B cell (primary cell): ENCODE data around the gene F2RL3. TPM values are rescaled to one million over a fixed set of nuclear protein-coding genes. Genes with fewer than 3 reads are reported as not detected.

Experiments
- ATAC-seq: fragments of 200-7000 bp; cut with Tn5 transposase; one replicate; pipeline ENCODE4 v1.10.0; 2021; ENCODE audit warnings: low read depth, mild to moderate bottlenecking, moderate number of reproducible peaks, moderate library complexity
- CTCF ChIA-PET: fragments of 350-600 bp; sonication (Branson Sonifier 250); formaldehyde crosslinking; loops from one replicate; lab custom pipeline; 2021; ENCODE audit warnings: antibody characterized with exemption, inconsistent platforms; lab: Charles Lee
- POLR2A ChIA-PET: fragments of 350-600 bp; sonication (Branson Sonifier 250); formaldehyde crosslinking; loops from one replicate; lab custom pipeline; 2021; ENCODE audit warnings: antibody characterized with exemption; lab: Charles Lee
- DNase-seq: peaks from one replicate; pipeline ENCODE4 v3.0.0; 2013
- H2AFZ ChIP-seq: 2 replicates; pipeline ENCODE4 v1.6.1; 2012; ENCODE audit warnings: mild to moderate bottlenecking, low read depth, low read length; ENCODE audit not compliant: insufficient read depth, poor library complexity, severe bottlenecking
- H3K27ac ChIP-seq, 2 donors: 1 replicate in 1 of 2; 2 replicates in 1 of 2; pipeline ENCODE4 v1.5.1; 2012 to 2013; ENCODE audit warnings: low read length in 2 of 2, mild to moderate bottlenecking in 2 of 2, moderate library complexity in 1 of 2
- H3K27me3 ChIP-seq, 4 experiments: fragments of 200-600 bp in 1 of 4; sonication (generic) in 1 of 4; replicated peaks in 1 of 4; 1 replicate in 2 of 4; 2 replicates in 2 of 4; pipeline versions ENCODE4 v1.6.1 to v1.7.0; 2013 to 2016; ENCODE audit warnings: low read length in 3 of 4, mild to moderate bottlenecking in 2 of 4, mixed read lengths in 1 of 4, moderate library complexity in 1 of 4; ENCODE audit not compliant: insufficient read depth in 4 of 4, control insufficient read depth in 3 of 4; ENCODE audit errors: control extremely low read depth in 1 of 4
- H3K36me3 ChIP-seq, 2 experiments: replicated peaks in 1 of 2; 1 replicate in 1 of 2; 2 replicates in 1 of 2; pipeline versions ENCODE4 v1.6.1 to v1.7.1; 2013; ENCODE audit warnings: low read length in 1 of 2; ENCODE audit not compliant: insufficient read depth in 2 of 2, control insufficient read depth in 1 of 2; ENCODE audit errors: control extremely low read depth in 1 of 2, extremely low read depth in 1 of 2
- H3K4me1 ChIP-seq, 2 donors: fragments of 200-600 bp in 1 of 2; sonication (generic) in 1 of 2; 1 replicate in 1 of 2; 2 replicates in 1 of 2; pipeline versions ENCODE4 v1.5.1 to v1.6.1; 2013 to 2017; ENCODE audit warnings: low read length in 2 of 2; ENCODE audit not compliant: control insufficient read depth in 2 of 2, insufficient read depth in 2 of 2
- H3K4me2 ChIP-seq: replicated peaks from 2 replicates; pipeline ENCODE3; 2012; ENCODE audit warnings: mild to moderate bottlenecking, low read depth, low read length; ENCODE audit not compliant: poor library complexity, severe bottlenecking
- H3K4me3 ChIP-seq, 5 experiments: fragments of 200-600 bp in 1 of 5; sonication (generic) in 1 of 5; 1 replicate in 3 of 5; 2 replicates in 2 of 5; pipeline versions ENCODE4 v1.5.1 to v1.7.0; 2011 to 2016; ENCODE audit warnings: low read length in 4 of 5, mild to moderate bottlenecking in 4 of 5, low read depth in 2 of 5, control low read depth in 1 of 5, moderate library complexity in 1 of 5; ENCODE audit not compliant: insufficient read depth in 1 of 5; ENCODE audit errors: control extremely low read depth in 1 of 5, extremely low read depth in 1 of 5
- H3K79me2 ChIP-seq: fragments of 200-600 bp; sonication (generic); one replicate; pipeline ENCODE4 v1.6.0; 2016; ENCODE audit warnings: low read length; ENCODE audit not compliant: control insufficient read depth, insufficient read depth
- H3K9ac ChIP-seq: fragments of 200-600 bp; sonication (generic); 2 replicates; pipeline ENCODE4 v1.6.1; 2017; ENCODE audit warnings: mild to moderate bottlenecking, low read length, moderate library complexity
- H3K9me3 ChIP-seq, 3 donors: one replicate each; pipeline versions ENCODE4 v1.6.1 to v1.7.1; 2013; ENCODE audit warnings: low read length in 2 of 3; ENCODE audit not compliant: control insufficient read depth in 2 of 3, insufficient read depth in 1 of 3; ENCODE audit errors: control extremely low read depth in 1 of 3
- H4K20me1 ChIP-seq: 2 replicates; pipeline ENCODE4 v1.6.0; 2012; ENCODE audit warnings: mild to moderate bottlenecking, low read length; ENCODE audit not compliant: insufficient read depth, control insufficient read depth, poor library complexity, severe bottlenecking
- H3K27ac Mint-ChIP-seq: one replicate; pipeline ENCODE4 v1.8.0; 2021; ENCODE audit warnings: mixed read lengths
- H3K27me3 Mint-ChIP-seq: one replicate; pipeline ENCODE4 v1.8.0; 2021; ENCODE audit warnings: mixed read lengths
- H3K4me1 Mint-ChIP-seq: one replicate; pipeline ENCODE4 v1.8.0; 2021; ENCODE audit warnings: mixed read lengths
- H3K4me3 Mint-ChIP-seq: one replicate; pipeline ENCODE4 v1.8.0; 2021; ENCODE audit warnings: mixed read lengths
- H3K9me3 Mint-ChIP-seq: one replicate; pipeline ENCODE4 v1.8.0; 2022; ENCODE audit warnings: mixed read lengths; ENCODE audit not compliant: insufficient read depth
- EZH2 ChIP-seq: IDR thresholded peaks from 2 replicates; pipeline ENCODE4 v1.6.1; 2012; ENCODE audit warnings: borderline replicate concordance, low read depth, mild to moderate bottlenecking, moderate library complexity, low read length; ENCODE audit not compliant: insufficient read depth, poor library complexity, severe bottlenecking
- WGBS: methylation state at CpG from one replicate; pipeline ENCODE4 v1.1.5; 2013; ENCODE audit warnings: missing lambda C conversion rate; ENCODE audit not compliant: insufficient coverage; 5-methylcytosine and 5-hydroxymethylcytosine counted together
- intact Hi-C: fragments of 100-400 bp; cut with micrococcal nuclease; formaldehyde crosslinking; loops from one replicate; pipeline ENCODE4 v1.10.0; 2022
- polyA plus RNA-seq: library from polyadenylated mRNA; depleted of rRNA; stranded (reverse); fragments of >200 nt; gene quantifications from 2 replicates; pipeline ENCODE4 v1.2.3, GENCODE V29; 2012
- total RNA-seq, 2 donors: library from RNA; stranded (reverse); fragments of 120-200 nt in 1 of 2; gene quantifications; 1 replicate in 1 of 2; 2 replicates in 1 of 2; pipeline versions ENCODE4 v1.2.3 to v1.2.4, GENCODE V29; 2013 to 2022
- TF ChIP-seq, protein P1 (sequence below): fragments of 200-600 bp; IDR thresholded peaks from one replicate; pipeline ENCODE4 v1.8.0; 2022; ENCODE audit warnings: antibody characterized with exemption, mild to moderate bottlenecking

Gene F2RL3
- total and polyA plus RNA-seq, 2 donors (not counting 1 experiment from before 2014, with no cell fraction given), result 0.01 to 1.1 TPM

DNA sequence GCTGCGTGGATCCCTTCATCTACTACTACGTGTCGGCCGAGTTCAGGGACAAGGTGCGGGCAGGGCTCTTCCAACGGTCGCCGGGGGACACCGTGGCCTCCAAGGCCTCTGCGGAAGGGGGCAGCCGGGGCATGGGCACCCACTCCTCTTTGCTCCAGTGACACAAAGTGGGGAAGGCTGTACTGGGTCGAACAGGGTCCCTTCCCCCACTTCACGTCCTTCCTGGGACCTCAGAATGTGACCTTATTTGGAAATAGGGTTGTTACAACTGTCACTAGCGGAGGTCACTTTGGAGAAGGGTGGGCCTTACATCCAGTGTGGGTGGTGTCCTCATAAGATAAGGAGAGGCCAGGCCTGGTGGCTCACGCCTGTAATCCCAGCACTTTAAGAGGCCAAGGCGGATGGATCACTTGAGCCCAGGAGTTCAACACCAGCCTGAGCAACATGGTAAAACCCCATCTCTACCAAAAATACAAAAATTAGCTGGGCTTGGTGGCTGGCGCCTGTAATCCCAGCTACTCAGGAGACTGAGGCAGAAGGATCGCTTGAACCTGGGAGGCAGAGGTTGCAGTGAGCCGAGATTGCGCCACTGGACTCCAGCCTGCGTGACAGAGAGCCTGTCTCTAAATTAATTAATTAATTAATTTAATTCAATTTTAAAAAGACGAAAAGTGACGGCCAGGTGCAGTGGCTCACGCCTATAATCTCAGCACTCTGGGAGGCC lies 1.8 kb downstream of the F2RL3 start:
- Histone ChIP-seq H3K79me2 (no peaks in the 10 kb centered on the region), H3K27ac (no peak overlapping the region), H3K4me3 (no peak overlapping the region), H3K4me1 (peaks cover 31 to 51% of the 10 kb centered on the region in 2 donors), H3K4me2 (no peak overlapping the region), H3K9me3 (peaks cover 0 to 10% (median 0%) of the 10 kb centered on the region in 3 donors), H3K36me3 (no peaks in the 10 kb centered on the region), H3K9ac (no peak overlapping the region), H2AFZ (no peak overlapping the region), H3K27me3 (peaks cover 0 to 17% (median 5%) of the 10 kb centered on the region in 4 experiments), H4K20me1 (no peaks in the 10 kb centered on the region)
- H3K4me3 Mint-ChIP-seq, result no peak overlapping the region
- TF ChIP-seq EZH2, result no peak
- TF ChIP-seq, protein P1, sequence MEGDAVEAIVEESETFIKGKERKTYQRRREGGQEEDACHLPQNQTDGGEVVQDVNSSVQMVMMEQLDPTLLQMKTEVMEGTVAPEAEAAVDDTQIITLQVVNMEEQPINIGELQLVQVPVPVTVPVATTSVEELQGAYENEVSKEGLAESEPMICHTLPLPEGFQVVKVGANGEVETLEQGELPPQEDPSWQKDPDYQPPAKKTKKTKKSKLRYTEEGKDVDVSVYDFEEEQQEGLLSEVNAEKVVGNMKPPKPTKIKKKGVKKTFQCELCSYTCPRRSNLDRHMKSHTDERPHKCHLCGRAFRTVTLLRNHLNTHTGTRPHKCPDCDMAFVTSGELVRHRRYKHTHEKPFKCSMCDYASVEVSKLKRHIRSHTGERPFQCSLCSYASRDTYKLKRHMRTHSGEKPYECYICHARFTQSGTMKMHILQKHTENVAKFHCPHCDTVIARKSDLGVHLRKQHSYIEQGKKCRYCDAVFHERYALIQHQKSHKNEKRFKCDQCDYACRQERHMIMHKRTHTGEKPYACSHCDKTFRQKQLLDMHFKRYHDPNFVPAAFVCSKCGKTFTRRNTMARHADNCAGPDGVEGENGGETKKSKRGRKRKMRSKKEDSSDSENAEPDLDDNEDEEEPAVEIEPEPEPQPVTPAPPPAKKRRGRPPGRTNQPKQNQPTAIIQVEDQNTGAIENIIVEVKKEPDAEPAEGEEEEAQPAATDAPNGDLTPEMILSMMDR, result no peak
- POLR2A ChIA-PET, result no interaction called here
- intact Hi-C loops, result loop anchor here (10.0 kb wide), 1 partner anchor 414 kb away; the partner anchor contains the start of genes ABHD8, DDA1 and MRPL34
- DNase-seq, result no peak
- H3K9me3 Mint-ChIP-seq, result no peaks in the 10 kb centered on the region
- CTCF ChIA-PET, result interaction anchor here (0.6 kb wide), 1 partner anchor 20 kb away, joined by 4 read pairs; no protein-coding TSS in a partner anchor
- no peak overlapping the region for H3K27ac Mint-ChIP-seq
- ATAC-seq, result no peak
- H3K4me1 Mint-ChIP-seq, result peaks cover 55% of the 10 kb centered on the region
- WGBS, result 90% methylated on average over 14 of the region's 24 CpGs
- H3K27me3 Mint-ChIP-seq, result peaks cover 3% of the 10 kb centered on the region
